IMR-90 (cell line): ENCODE results near the gene FBLIM1.

Experiments
- MXI1 ChIP-seq: IDR thresholded peaks from 2 replicates; pipeline ENCODE4 v1.6.1; 2012; ENCODE audit warnings: low read depth, mild to moderate bottlenecking, low read length, moderate library complexity, borderline replicate concordance
- POLR2A ChIP-seq: IDR thresholded peaks from 2 replicates; pipeline ENCODE4 v1.6.1; 2012; ENCODE audit warnings: mild to moderate bottlenecking, low read depth, low read length
- RAD21 ChIP-seq: IDR thresholded peaks from 2 replicates; pipeline ENCODE4 v1.6.1; 2012; ENCODE audit warnings: low read length, improper control_type of control experiment
- RCOR1 ChIP-seq: IDR thresholded peaks from 2 replicates; pipeline ENCODE4 v1.6.1; 2012; ENCODE audit warnings: mild to moderate bottlenecking, low read length, improper control_type of control experiment; ENCODE audit not compliant: insufficient replicate concordance
- RFX5 ChIP-seq: IDR thresholded peaks from 2 replicates; pipeline ENCODE4 v1.8.0; 2012; ENCODE audit warnings: low read depth, mild to moderate bottlenecking, low read length, moderate library complexity
- TF ChIP-seq, protein P1 (sequence below): conservative IDR thresholded peaks from 2 replicates; pipeline ENCODE4 v1.5.1; 2012; ENCODE audit warnings: mild to moderate bottlenecking, low read depth, low read length, improper control_type of control experiment

DNA sequence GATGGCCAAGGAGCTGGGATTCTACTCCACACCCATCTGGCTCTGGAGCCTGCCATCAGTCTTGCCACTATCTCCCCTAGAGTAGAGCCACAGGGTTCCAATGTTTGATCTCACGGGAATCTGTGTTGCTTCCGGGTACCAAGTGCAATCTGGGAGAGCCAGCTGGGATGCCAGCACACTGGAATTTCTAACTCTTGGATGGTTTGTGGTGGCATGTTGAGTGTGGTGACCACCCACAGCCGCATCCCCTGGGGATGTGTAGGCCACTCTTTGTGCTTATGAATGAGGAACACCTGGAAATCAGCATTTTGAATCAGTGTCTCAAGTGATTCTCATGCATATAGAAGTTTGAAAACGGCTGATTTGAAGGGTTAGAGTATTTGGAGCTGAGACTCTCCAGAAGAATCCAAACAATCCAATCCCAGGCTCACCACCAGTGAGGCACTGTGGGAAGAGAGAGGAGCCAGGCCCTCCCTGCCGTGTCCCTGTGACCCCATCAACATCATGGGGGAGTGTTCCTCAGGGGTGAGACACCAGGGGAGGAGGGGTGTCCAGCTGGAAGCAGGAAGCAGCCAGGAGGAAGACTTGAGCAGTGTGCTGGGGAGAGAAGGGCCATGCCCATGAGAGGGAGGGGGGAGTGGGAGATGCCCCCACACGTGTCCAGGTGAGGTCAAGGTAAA is 13.4 kb downstream of the FBLIM1 start:
- no peak for TF ChIP-seq RAD21
- TF ChIP-seq, protein P1, sequence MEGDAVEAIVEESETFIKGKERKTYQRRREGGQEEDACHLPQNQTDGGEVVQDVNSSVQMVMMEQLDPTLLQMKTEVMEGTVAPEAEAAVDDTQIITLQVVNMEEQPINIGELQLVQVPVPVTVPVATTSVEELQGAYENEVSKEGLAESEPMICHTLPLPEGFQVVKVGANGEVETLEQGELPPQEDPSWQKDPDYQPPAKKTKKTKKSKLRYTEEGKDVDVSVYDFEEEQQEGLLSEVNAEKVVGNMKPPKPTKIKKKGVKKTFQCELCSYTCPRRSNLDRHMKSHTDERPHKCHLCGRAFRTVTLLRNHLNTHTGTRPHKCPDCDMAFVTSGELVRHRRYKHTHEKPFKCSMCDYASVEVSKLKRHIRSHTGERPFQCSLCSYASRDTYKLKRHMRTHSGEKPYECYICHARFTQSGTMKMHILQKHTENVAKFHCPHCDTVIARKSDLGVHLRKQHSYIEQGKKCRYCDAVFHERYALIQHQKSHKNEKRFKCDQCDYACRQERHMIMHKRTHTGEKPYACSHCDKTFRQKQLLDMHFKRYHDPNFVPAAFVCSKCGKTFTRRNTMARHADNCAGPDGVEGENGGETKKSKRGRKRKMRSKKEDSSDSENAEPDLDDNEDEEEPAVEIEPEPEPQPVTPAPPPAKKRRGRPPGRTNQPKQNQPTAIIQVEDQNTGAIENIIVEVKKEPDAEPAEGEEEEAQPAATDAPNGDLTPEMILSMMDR, result no peak
- TF ChIP-seq POLR2A, result no peak
- TF ChIP-seq RFX5, result no peak
- no peak for TF ChIP-seq MXI1
- TF ChIP-seq RCOR1, result no peak
